Measurements from ENCODE around the gene SNRNP200.

- TF ChIP-seq EP300 (IDR thresholded peaks at IDR 0.05) (no peak), CTCF (IDR thresholded peaks at IDR 0.05) (no peak)
Measured at GRCh38 chr2:96301865-96302264, 3.5 kb downstream of the SNRNP200 start.
